HuH-7 (cell line): ENCODE measurements around the gene RAB3A.
"Not testable (repeated sequence)": the region's sequence is repeated elsewhere in the genome, so short reads cannot be mapped to it uniquely, and the experiment has no call there.

ENCODE experiments used
- DNase-seq: peaks from one replicate; pipeline ENCODE4 v3.0.0; 2011; ENCODE audit warnings: low spot score

Gene RAB3A

DNA sequence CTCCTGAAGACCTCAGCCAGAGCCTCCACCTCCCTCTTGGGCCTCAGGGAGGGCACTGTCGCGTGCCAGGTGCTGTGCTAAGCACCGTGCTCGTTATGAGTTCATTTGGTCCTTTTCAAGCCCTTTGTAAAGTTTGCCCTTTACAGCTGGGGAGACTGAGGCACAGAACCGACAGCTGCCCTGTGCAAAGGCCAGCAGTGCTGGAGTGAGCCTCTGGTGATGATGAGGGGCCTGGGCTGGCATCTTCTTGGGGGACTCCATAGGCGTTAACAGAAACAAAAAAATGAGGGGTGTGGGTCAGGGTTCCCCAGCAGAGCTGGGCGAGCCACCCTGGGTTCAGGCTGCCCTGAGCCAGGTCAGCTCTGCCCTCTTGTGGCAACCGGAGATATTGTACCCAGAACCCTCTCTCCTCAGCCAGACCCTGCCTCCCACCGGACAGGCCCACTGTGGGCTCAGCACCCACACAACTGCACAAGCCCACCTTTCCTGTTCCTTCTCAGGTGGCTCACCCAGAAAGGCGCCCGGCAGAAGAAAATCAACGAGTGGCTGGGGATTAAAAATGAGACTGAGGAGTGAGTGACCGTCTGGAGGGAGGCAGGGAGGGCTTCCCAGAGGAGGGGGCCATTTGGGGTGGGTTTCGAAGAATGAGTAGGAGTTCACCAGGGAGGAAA, 35.7 kb downstream of the RAB3A start:
- DNase-seq = peak; percentile 85

DNA sequence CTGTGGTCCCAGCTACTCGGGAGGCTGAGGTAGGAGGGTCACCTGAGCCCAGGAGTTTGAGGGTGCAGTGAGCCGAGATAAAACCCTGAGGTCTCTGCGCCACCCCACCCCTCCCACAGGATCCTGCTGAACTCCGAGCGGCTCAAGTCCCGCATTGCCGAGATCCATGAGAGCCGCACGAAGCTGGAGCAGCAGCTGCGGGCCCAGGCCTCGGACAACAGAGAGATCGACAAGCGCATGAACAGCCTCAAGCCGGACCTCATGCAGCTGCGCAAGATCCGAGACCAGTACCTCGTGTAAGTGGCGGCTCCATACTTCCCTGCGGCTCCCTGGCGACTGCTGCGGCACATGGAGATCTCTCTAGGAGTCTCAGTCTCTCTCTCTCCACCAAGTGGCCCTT, 36.8 kb downstream of the RAB3A start:
- no peak for DNase-seq

DNA sequence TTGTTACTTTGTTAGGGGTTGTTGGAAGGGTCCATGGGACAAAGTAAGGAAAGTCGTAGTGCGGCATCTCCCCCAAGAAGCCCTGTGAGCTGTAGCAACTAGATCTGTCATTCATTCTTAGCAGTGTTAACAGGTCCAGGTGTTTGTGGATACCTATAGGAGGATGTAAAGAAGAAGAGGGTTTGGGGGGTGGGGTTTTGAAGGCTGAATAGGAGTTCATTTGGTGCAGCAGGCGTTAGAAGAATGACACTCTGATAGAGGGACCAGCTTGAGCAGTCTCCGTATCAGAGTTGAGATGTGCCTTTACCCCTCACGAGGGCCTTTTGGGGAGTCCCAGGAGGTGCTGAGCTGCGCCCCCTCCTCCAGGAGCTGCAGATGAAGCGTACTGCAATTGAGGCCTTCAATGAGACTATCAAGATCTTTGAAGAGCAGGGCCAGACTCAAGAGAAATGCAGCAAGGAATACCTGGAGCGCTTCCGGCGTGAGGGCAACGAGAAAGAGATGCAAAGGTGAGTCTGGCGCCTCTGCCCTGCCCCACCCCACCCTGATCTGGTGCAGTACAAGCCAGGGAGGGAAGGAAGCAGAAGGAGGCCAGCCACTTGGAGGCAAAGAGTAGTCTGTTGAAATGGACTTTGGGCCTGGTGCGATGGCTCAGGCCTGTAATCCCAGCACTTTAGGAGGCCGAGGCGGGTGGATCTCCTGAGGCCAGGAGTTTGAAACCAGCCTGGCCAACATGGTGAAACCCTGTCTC, 37.9 kb downstream of the RAB3A start:
- no peak for DNase-seq

DNA sequence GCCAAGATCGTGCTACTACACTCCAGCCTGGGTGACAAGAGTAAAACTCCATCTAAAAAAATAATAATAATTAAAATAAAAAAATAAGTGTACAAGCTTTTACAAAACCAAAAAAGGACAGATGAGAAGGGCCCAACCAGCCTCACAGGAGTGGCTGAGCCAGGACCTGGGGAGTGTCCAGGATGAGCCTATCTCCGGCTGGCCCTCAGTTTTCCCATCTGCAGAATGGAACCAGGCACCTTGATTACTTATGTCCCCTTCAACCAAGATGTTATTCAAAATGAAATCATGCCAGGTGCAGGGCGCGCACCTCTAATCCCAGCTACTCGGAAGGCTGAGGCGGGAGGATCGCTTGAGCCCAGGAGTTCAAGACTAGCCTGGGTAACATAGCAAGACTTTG, 39.8 kb downstream of the RAB3A start:
- DNase-seq = no peak

DNA sequence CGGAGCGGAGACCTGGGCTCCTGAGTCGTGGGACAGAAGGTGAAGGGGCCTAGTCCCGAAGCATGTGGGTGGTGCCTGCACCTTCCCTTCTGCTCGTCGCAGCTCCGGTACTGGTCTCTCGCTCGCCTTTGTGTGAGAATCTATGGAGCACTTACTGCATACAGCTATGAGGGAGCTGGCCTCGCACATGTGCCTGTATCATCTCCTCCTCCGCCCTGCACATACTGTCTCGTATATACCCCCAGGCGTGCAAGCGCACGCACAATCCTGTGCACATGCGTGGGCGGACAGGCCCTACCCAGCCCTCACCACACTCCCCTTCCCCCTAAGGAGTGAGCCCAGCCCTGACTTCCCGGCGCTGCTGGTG, 42.2 kb downstream of the RAB3A start:
- no peak for DNase-seq

DNA sequence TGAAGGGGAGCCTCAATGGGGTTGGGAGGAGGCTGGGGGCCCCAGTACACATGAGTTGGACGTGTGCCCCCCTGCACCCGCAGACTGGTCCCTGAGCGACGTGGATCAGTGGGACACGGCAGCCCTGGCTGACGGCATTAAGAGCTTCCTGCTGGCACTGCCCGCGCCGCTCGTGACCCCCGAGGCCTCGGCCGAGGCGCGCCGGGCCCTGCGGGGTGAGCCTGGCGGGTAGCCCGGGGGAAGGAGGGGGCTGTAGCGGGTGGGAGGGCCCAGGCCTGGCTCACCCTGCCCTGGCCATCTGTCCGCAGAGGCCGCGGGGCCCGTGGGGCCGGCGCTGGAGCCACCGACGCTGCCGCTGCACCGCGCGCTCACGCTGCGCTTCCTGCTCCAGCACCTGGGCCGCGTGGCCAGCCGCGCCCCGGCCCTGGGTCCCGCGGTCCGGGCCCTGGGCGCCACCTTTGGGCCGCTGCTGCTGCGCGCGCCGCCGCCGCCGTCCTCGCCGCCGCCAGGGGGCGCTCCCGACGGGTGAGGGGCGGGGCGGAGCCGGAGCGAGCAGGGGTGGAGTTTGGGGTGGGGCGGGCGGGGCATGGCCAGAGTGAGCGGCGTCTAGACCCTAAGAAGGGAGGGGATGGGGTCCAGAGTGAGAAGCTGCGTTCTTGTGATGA, 42.7 kb downstream of the RAB3A start:
- peak; percentile 80 for DNase-seq

DNA sequence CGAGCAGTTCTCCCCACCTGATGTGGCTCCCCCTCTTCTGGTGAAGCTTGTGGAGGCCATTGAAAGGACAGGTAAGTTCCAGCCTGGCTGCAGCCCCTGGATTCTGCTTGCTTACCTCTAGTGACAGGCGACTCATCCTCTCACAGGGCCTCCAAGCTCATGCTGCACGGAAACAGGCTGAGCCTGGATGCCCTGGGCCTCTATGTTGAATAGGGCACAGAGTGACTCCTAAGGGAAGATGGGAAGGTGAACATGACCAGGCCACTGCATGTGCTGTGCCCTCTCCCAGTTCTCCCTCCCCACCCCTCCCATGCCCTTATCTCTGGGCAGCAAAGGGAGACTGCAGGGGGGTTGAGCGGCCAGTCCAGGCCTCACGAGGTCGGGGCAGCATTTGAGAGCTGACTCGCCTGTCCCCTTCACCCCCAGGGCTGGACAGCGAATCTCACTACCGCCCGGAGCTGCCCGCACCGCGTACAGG, 43.3 kb downstream of the RAB3A start:
- DNase-seq = no peak

DNA sequence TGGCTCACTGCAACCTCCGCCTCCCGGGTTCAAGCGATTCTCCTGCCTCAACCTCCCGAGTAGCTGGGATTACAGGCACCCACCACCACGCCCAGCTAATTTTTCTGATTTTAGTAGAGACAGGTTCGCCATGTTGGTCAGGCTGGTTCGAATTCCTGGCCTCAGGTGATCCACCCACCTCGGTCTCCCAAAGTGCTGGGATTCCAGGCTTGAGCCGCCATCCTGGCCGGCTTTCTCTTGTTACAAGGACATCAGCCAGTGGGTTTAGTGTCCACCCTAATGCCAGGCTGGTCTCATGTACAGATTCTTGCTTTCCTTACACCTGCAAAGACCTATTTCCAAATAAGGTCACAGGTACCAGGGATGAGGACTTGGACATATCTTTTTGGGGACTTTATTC, 44.0 kb downstream of the RAB3A start:
- no peak for DNase-seq

DNA sequence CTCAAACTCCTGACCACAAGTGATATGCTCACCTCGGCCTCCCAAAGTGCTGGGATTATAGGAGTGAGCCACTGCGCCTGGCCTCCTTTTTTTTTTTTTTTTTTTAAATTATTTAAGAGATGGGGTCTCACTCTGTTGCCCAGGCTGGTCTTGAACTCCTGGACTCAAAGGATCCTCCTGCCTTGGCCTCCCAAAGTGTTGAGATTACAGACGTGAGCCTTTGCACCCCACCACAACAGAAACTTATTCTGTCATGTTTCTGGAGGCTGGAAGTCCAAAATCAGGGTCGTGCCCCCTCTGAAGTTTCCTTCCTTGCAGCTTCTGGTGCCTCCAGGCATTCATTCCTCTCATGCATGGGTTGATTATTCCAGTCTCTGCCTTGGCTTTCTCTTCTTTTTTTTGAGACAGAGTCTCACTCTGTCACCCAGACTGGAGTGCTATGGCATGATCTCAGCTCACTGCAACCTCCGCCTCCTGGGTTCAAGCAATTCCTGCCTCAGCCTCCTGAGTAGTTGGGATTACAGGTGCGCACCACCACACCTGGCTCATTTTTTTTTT, 44.7 kb downstream of the RAB3A start:
- not testable (repeated sequence) for DNase-seq

DNA sequence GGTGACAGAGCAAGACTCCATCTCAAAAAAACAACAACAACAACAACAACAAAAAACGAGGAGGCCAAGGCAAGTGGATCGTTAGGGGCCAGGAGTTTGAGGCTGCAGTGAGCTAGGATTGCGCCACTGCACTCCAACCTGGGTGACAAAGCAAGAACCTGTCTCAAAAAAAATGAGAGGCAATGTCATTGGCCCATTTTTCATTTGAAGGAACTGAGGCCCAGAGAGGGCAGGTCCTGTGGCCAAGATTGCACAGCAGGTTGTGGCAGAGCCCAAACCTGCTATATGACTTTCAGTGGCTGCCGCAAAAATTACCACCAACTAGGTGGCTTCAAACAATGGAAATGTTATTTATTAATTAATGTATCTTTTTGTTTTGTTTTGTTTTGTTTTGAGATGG, 45.4 kb downstream of the RAB3A start:
- DNase-seq = no peak

DNA sequence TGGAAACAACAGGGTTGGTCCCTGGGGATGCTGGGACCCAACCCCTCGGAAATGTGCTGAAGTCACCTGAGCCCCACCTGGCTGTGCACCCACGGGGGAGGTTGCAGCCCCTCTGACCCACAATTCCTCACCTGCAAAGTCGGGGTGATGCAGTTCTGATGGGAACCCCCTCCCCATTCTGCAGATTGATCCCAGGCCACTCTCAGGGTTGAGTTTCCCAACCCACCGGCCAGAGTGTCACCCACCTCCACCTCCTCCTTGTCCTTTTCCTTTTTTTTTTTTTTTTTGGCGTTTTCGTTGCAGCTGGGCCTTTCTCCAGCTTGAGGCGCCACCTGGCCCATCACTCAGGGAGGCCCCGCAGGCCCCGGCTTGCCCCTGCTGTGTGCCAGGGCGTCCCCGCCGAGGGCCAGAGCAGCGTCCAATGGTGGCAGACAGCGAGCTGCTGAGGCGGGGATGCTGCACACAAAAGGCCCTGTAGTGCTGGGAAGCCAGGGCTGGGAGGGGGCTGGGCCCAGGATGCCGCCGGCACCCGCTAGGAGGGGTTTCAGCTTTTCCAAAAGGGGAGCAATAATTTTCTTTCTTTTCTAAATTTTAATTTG, 46.3 kb downstream of the RAB3A start:
- no peak for DNase-seq

DNA sequence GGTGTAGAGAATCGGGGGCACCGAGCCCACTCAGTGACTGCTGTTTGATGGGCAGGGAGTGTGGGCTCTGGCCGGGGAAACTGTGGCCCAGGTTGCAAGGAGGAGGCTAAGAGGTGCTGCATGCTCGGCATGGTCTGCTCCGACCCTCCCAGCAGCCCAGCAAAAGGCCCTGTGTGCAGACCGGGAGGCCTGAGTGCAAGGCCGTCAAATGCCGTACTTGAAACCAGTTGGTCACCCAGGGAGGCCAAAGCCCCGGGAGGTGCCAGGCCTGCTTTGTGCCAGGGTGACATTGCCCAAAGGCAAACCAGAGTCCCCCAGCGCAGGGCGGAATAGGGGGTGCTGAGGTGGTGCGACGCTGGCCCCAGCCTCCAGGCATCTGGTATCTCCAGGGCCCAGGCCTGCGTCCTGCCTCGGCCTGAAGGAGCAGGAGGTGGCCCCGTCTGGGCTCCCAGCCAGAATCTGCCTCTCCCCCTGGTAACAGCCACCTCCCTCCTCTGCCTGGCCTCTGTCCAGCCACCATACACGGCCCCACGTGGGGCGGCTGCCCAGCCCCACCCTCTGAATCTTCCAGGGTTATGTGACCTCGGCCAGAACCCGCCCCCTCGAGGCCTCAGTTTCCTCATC, 46.9 kb downstream of the RAB3A start:
- DNase-seq = peak; percentile 82

DNA sequence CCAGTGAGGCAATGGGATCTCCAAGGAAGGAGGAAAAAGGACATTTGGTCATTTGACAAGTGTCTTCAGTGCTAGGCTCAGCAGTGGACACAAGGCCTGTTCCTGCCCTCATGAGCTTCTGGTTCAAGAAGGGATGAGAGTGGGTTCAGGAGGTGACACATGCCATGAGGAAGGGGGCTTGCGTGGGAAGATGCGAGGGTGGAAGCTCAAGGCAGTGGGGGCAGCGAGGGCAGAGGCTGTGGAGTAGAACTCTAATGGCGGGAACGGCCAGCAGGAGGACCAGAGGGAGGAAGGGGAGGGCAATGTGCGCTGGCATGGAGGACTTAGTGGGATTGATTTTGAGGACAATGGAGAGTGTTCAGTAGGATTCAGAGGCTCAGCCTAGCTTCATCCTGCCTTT, 47.6 kb downstream of the RAB3A start:
- DNase-seq = no peak

DNA sequence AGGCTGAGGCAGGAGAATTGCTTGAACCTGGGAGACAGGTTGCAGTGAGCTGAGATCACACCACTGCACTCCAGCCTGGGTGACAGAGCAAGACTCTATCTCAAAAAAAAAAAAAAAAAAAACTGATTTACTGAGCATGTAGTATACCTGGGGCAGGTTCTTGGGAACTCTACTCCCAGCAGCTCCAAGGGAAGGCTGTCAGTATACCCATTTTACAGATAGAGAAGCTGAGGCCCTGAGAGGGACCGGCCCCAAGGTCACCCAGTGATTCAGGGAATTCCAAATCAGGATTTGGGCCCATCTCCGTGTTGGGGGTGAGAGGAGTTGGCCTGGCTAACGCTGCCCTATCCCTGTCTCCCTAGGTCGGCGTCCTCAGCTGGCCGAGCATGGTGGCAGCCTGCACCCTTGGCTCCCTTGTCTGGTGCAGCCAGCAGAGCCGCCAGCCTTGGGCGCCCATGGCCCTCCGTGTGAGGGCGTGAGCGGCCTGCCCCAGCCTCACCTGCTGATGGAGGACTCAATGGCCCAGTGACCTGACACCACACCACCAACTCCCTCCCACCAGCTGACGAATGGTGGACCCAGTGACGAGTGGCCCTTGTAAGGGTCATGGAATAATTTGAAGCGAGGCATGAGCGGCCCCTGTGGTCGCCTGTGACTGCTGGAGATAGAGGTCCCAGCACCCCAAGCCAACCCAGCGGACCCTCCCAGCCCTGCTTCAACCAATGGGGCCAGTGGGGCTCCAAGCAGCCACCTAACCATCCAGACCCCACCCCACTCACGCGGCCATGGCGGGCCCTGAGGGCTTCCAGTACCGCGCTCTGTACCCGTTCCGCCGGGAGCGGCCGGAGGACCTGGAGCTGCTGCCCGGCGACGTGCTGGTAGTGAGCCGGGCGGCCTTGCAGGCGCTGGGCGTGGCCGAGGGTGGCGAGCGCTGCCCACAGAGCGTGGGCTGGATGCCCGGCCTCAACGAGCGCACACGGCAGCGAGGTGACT, 48.5 kb downstream of the RAB3A start:
- DNase-seq = no peak

DNA sequence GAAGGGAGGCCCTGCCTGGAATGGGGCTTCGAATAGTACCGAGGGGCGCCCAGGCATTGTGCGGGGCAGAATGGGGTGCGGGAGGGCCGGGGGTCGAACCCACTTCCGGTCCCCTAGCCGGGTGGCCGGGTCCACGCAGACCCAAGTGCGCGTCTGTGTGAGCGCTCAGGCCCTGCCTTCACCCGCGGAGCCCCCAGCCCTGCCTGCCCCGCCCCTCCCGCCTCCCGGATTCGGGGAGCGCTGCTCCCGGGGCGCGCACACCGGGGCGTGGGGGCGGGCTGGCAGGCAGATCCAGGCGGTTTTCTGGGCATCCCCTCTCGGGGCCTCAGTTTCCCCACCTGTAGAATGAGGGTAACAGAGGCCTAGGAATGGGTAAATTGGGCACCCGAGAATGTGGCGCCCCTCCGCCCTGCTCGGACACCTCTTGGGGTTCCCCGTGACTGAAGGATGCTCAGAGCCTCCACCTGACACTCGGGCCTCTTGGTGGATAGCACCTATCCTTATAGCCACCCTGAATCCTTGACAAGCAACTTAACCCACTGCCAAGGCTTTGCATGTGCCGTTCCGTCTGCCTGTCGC, 50.2 kb downstream of the RAB3A start:
- DNase-seq = no peak

DNA sequence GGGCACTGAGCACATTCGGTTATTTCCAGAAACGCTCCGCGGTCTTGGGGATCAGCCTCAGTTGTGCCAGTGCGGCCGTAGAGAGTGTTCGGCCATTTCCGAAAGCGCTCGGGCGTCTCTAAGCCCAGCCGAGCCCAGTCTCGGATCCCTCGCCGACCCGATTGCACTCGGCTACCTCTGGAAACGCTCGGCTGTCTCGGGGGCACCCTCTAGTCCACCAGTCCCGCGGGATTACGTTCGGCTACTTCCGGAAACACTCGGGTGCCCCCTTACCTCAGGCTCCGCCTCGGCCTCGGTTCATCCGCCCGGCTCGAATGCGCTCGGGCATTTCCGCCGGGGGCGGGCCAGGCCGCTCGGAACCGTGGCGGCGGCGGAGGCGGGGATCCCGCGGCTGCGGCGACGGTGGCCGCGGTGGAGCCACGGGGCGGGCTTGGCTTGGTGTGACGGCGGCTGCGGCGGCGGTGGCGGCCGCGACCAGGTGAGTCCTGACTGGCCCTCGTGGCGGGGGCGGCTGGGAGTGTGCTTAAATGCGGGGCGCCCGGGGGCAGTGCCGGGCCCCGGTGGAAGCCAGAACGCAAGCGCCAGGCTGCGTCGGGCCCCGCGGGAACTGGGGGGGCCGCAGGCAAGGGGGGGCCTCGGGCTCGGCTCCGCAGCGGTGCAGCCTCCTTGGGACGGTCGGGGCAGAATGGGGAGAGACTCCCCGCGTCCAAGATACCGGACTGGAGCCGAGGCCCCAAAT, 50.9 kb downstream of the RAB3A start, which contains the start of gene PIK3R2:
Gene PIK3R2 (plus strand): TSS at position 347 of the 739 bp plus-strand sequence. CDS start 2,717 bp downstream, outside the sequence.
- DNase-seq = peak; percentile 96

DNA sequence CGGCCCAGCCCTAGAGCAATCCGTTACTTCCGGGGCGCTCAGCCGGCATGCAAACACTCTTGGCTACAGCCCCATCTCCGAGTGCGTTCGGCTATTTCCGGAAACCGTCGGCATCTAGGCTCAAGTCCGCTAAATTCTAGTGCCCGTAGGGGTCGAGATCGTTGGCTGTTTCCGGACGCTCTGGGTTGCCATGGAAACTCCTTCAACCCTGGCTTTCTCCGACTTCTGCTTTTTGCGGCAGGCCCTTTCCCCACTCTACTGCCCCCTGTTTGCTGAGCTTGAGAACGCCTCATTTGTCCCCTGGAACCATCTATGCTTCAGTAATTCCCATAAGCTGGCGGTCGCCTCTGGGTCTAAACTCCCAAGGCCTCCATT, 51.4 kb downstream of the RAB3A start:
- peak; percentile 97 for DNase-seq

DNA sequence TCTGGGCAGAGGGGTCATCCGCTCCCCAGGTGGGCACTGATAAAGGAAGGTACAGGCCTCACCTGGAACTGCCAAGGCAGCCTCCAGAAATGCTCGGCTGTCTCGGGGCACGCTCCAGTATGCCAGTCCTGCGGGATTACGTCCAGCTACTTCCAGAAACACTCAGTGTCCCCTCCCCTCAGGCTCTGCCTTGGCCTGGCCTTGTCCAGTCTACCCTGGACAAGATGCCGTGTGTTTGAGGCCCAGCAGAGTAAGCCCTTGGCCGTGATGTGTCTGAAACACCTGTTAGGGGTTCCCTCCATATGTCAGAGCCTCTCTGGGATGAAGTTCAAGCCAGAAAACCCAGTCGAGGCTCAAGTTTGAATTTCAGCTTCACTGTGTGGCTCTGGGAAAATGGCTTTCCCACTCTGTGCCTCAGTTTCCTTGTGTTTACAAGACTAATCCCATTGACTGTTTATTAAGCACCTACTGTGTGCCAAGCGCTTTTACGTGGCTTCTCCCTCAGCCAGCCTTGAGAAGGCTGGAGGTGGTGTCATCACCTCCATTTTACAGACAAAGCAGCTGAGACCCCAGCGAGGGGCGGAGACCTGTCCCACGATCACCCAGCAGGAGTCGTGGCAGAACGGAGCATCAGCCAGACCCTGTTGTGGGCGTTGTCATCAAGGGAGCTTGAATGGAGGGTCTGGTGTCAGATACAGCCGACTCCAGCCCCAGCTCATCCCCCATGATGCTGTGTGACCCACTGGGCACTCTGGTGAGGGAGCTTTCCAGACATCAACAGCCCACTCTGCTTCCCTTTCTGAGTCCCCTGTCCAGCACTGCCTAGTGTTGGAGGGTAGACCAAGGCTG, 52.8 kb downstream of the RAB3A start:
- DNase-seq = no peak

DNA sequence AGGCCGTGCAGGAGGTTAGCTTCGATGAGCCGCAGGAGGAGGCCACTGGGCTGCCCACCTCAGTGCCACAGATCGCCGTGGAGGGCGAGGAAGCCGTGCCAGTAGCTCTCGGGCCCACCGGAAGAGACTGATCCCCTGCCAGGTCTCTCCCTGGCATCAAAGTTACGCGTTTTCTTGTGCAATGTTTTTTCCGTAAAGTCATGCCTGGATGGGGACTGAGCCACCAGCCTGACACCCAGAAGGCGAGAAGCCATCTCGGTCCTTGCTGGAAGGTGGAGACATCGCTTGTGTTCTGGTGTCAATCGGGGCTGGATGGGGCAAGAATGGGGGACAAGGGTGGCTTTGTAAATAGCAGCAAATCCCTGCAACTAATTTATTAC, 54.3 kb downstream of the RAB3A start:
- DNase-seq = no peak
